Sigmoid colon (tissue), 4 donors: ENCODE data around the gene FURIN.

Source experiments
- EP300 ChIP-seq, 4 donors: sonication (generic); formaldehyde crosslinking; IDR thresholded peaks; one replicate each; pipeline ENCODE4 v1.6.1; 2017; ENCODE audit warnings: antibody characterized with exemption in 4 of 4
- POLR2A ChIP-seq, 2 donors: fragments of 450-650 bp; IDR thresholded peaks; one replicate each; pipeline ENCODE4 v1.6.1; 2016; ENCODE audit warnings: antibody characterized with exemption in 2 of 2, mild to moderate bottlenecking in 2 of 2, moderate library complexity in 2 of 2
- TF ChIP-seq, protein P1 (sequence below), 4 experiments: fragments of 450-650 bp in 3 of 4; fragments of 200-600 bp in 1 of 4; IDR thresholded peaks; one replicate each; pipeline ENCODE4 v1.5.1; 2016 to 2019; ENCODE audit warnings: antibody characterized with exemption in 4 of 4, mild to moderate bottlenecking in 3 of 4, moderate library complexity in 2 of 4

GRCh38 chr15:90865702-90866101, 2.7 kb upstream of the FURIN start:
- TF ChIP-seq POLR2A (IDR thresholded peaks at IDR 0.05) (no peak), EP300 (IDR thresholded peaks at IDR 0.05) (no peak)
- TF ChIP-seq, protein P1, sequence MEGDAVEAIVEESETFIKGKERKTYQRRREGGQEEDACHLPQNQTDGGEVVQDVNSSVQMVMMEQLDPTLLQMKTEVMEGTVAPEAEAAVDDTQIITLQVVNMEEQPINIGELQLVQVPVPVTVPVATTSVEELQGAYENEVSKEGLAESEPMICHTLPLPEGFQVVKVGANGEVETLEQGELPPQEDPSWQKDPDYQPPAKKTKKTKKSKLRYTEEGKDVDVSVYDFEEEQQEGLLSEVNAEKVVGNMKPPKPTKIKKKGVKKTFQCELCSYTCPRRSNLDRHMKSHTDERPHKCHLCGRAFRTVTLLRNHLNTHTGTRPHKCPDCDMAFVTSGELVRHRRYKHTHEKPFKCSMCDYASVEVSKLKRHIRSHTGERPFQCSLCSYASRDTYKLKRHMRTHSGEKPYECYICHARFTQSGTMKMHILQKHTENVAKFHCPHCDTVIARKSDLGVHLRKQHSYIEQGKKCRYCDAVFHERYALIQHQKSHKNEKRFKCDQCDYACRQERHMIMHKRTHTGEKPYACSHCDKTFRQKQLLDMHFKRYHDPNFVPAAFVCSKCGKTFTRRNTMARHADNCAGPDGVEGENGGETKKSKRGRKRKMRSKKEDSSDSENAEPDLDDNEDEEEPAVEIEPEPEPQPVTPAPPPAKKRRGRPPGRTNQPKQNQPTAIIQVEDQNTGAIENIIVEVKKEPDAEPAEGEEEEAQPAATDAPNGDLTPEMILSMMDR (IDR thresholded peaks at IDR 0.05) = no peak
